GM12875 (cell line): ENCODE measurements around the gene NAV2.

ENCODE experiments used
- H3K4me3 ChIP-seq: one replicate; pipeline ENCODE4 v1.5.1; 2011; ENCODE audit warnings: low read depth, low read length, control low read depth
- CTCF ChIP-seq: IDR thresholded peaks from 2 replicates; pipeline ENCODE4 v1.5.1; 2011; ENCODE audit warnings: low read depth, mild to moderate bottlenecking, control low read depth, inconsistent platforms, low read length, moderate library complexity, borderline replicate concordance; ENCODE audit not compliant: insufficient read depth

NAV2 gene

GRCh38 chr11:19827399-19828135 lies 114.9 kb downstream of the NAV2 start:
- TF ChIP-seq CTCF, result no peak
- H3K4me3 ChIP-seq, result no peak overlapping the region

- TF ChIP-seq CTCF, result no peak
- H3K4me3 ChIP-seq, result no peak overlapping the region
These were observed 115.9 kb downstream of the NAV2 start for GRCh38 chr11:19828382-19829108.

GRCh38 chr11:19829109-19829837 lies 116.6 kb downstream of the NAV2 start:
- H3K4me3 ChIP-seq, result no peak overlapping the region
- TF ChIP-seq CTCF, result no peak

GRCh38 chr11:19832086-19832750 lies 119.6 kb downstream of the NAV2 start:
- H3K4me3 ChIP-seq, result no peak overlapping the region
- no peak for TF ChIP-seq CTCF

GRCh38 chr11:19832901-19833300 lies 120.3 kb downstream of the NAV2 start:
- no peak for TF ChIP-seq CTCF
- no peak overlapping the region for H3K4me3 ChIP-seq

GRCh38 chr11:19834771-19835170 lies 122.1 kb downstream of the NAV2 start:
- H3K4me3 ChIP-seq, result no peak overlapping the region
- no peak for TF ChIP-seq CTCF
